GM12878 (cell line): Measurements from ENCODE around the gene GMDS. TPM values are rescaled to one million over a fixed set of nuclear protein-coding genes. Genes with fewer than 3 reads are reported as not detected.

Source experiments
- ATAC-seq: fragments of 200-7000 bp; cut with Tn5 transposase; 3 replicates; pipeline ENCODE4 v1.9.1; 2020; ENCODE audit warnings: mild to moderate bottlenecking, moderate library complexity
- BruUV-seq: library from RNA; stranded (reverse); fragments of 400-500 nt; replicated peaks from 2 replicates; lab custom pipeline; 2021; lab: Mats Ljungman, UMichigan
- CTCF ChIA-PET: fragments of 300-600 bp; sonication (Branson Sonifier 250); formaldehyde crosslinking; extraction: SDS; loops from one replicate; lab custom pipeline; 2021; ENCODE audit warnings: inconsistent platforms; lab: Yijun Ruan, JAX
- POLR2A ChIA-PET: fragments of 350-600 bp; formaldehyde crosslinking; extraction: SDS; loops from one replicate; lab custom pipeline; 2021; ENCODE audit warnings: inconsistent platforms; lab: Charles Lee
- RAD21 ChIA-PET: fragments of 300-600 bp; sonication (Branson Sonifier 250); formaldehyde crosslinking; loops from one replicate; lab custom pipeline; 2023; ENCODE audit warnings: antibody characterized with exemption; ENCODE audit not compliant: unreplicated experiment; lab: Charles Lee
- SMC1A ChIA-PET: fragments of 300-600 bp; sonication (Branson Sonifier 250); formaldehyde crosslinking; loops from one replicate; lab custom pipeline; 2023; ENCODE audit not compliant: unreplicated experiment, uncharacterized antibody; lab: Charles Lee
- DNase-seq: peaks from one replicate; pipeline ENCODE4 v3.0.0-alpha.2; 2011; ENCODE audit warnings: low read depth, low spot score
- FAIRE-seq: peaks from 3 replicates; lab custom pipeline; 2011; peaks lifted over from hg19 to GRCh38; lab: Jason Lieb, UNC
- H2AFZ ChIP-seq: 2 replicates; pipeline ENCODE4 v1.6.0; 2011; ENCODE audit warnings: low read depth, low read length, control low read depth; ENCODE audit not compliant: control insufficient read depth
- H3K27ac ChIP-seq: 2 replicates; pipeline ENCODE4 v1.5.1; 2011; ENCODE audit warnings: control low read depth; ENCODE audit not compliant: control insufficient read depth, insufficient read depth
- H3K27me3 ChIP-seq, 2 experiments: replicated peaks in 1 of 2; 2 replicates each; pipeline versions ENCODE4 v1.6.0 to v1.6.1; 2011; ENCODE audit warnings: low read length in 1 of 2; ENCODE audit not compliant: control insufficient read depth in 2 of 2, insufficient read depth in 2 of 2
- H3K36me3 ChIP-seq, 2 experiments: 2 replicates each; pipeline ENCODE4 v1.5.1; 2011; ENCODE audit warnings: low read length in 1 of 2; ENCODE audit not compliant: control insufficient read depth in 2 of 2, insufficient read depth in 2 of 2
- H3K4me1 ChIP-seq: 2 replicates; pipeline ENCODE4 v1.6.1; 2011; ENCODE audit warnings: mild to moderate bottlenecking, low read length, moderate library complexity, mixed read lengths; ENCODE audit not compliant: control insufficient read depth, insufficient read depth
- H3K4me2 ChIP-seq: 2 replicates; pipeline ENCODE4 v1.6.0; 2011; ENCODE audit warnings: control low read depth; ENCODE audit not compliant: control insufficient read depth, insufficient read depth
- H3K4me3 ChIP-seq: fragments of 200-600 bp; sonication (generic); 2 replicates; pipeline ENCODE4 v1.5.1; 2016
- H3K79me2 ChIP-seq: 2 replicates; pipeline ENCODE4 v1.6.0; 2011; ENCODE audit warnings: low read length; ENCODE audit not compliant: control insufficient read depth, insufficient read depth
- H3K9ac ChIP-seq: 2 replicates; pipeline ENCODE4 v1.8.0; 2011; ENCODE audit warnings: low read length, control low read depth, mixed read lengths; ENCODE audit not compliant: control insufficient read depth, insufficient read depth
- H3K9me3 ChIP-seq: replicated peaks from 3 replicates; pipeline ENCODE4 v1.5.1; 2011; ENCODE audit warnings: mild to moderate bottlenecking, low read length; ENCODE audit not compliant: control insufficient read depth, insufficient read depth
- H4K20me1 ChIP-seq: 2 replicates; pipeline ENCODE4 v1.6.0; 2011; ENCODE audit not compliant: control insufficient read depth, insufficient read depth
- CBFB ChIP-seq: IDR thresholded peaks from 2 replicates; pipeline ENCODE4 v1.6.1; 2016; ENCODE audit warnings: antibody characterized with exemption, low read depth
- RFX5 ChIP-seq: IDR thresholded peaks from 2 replicates; pipeline ENCODE4 v1.6.1; 2011; ENCODE audit warnings: low read depth, low read length, improper control_type of control experiment
- SREBF1 ChIP-seq: IDR thresholded peaks from 2 replicates; pipeline ENCODE4 v1.6.1; 2012; ENCODE audit warnings: mild to moderate bottlenecking, low read length
- TCF3 ChIP-seq: IDR thresholded peaks from 2 replicates; pipeline ENCODE4 v1.6.1; 2012; ENCODE audit warnings: low read depth, mild to moderate bottlenecking, low read length, borderline replicate concordance; ENCODE audit not compliant: insufficient read depth
- WGBS: methylation state at CpG from one replicate; pipeline ENCODE4 v1.1.6; 2016; ENCODE audit warnings: low lambda C conversion rate; ENCODE audit not compliant: insufficient replicate concordance, insufficient coverage; ENCODE audit errors: missing lambda C conversion rate; 5-methylcytosine and 5-hydroxymethylcytosine counted together
- in situ Hi-C: fragments of 300-500 bp; cut with MboI; formaldehyde crosslinking; loops from 9 replicates; pipeline ENCODE4 v1.14.3; 2018; ENCODE audit warnings: mixed read lengths
- intact Hi-C: fragments of 100-400 bp; cut with micrococcal nuclease; formaldehyde crosslinking; loops from one replicate; pipeline ENCODE4 v1.14.2; 2022; ENCODE audit not compliant: unreplicated experiment
- polyA plus RNA-seq, 11 experiments: library from polyadenylated mRNA; depleted of rRNA in 4 of 11; unstranded in 6 of 11; stranded (reverse) in 5 of 11; fragments of >200 nt; fragmentation: Nextera tagmentation in 4 of 11; fragmentation: Illumina TruSeq in 1 of 11; extraction: Ambion mirVana in 4 of 11; extraction: Trizol in 1 of 11; gene quantifications; 1 replicate in 1 of 11; 2 replicates in 10 of 11; pipeline versions ENCODE4 v1.2.1 to v1.2.3, GENCODE V29; 2011 to 2016; ENCODE audit warnings: inconsistent platforms in 2 of 11, missing spikeins in 2 of 11, low read depth in 1 of 11
- total RNA-seq, 4 experiments: library from RNA; depleted of rRNA in 3 of 4; stranded (reverse); fragments of >200 nt in 3 of 4; fragmentation: Illumina TruSeq in 1 of 4; extraction: Trizol in 1 of 4; gene quantifications; 2 replicates each; pipeline versions ENCODE4 v1.2.1 to v1.2.3, GENCODE V29; 2013 to 2021
- TF ChIP-seq, protein P1 (sequence below), 3 experiments: IDR thresholded peaks in 2 of 3; conservative IDR thresholded peaks in 1 of 3; 2 replicates each; pipeline ENCODE4 v1.5.1; 2011; ENCODE audit warnings: low read depth in 3 of 3, low read length in 3 of 3, mild to moderate bottlenecking in 3 of 3, control low read depth in 2 of 3, moderate library complexity in 2 of 3, inconsistent platforms in 1 of 3, mixed read lengths in 1 of 3; ENCODE audit not compliant: control insufficient read depth in 2 of 3, insufficient read depth in 1 of 3; ENCODE audit errors: extremely low read depth in 1 of 3
- TF ChIP-seq, protein P2 (sequence below): fragments of 450-650 bp; IDR thresholded peaks from 2 replicates; pipeline ENCODE4 v1.6.1; 2017; ENCODE audit warnings: mild to moderate bottlenecking

The GMDS gene
- total and polyA plus RNA-seq, 10 of the 15 experiments (the other 5 are each of a cell fraction or from before 2014, with no cell fraction given) = 0.61 to 53.8 (median 29.3) TPM

- H4K20me1 ChIP-seq = no peaks in the 10 kb centered on the region
These were observed 566.2 kb downstream of the GMDS start for GRCh38 chr6:1679031-1679687.

More at GRCh38 chr6:1679031-1679687, 566.2 kb downstream of the GMDS start:
- H3K27ac ChIP-seq = no peak overlapping the region
- in situ Hi-C loops (no loop called here), intact Hi-C loops (no loop called here)
- no peaks in the 10 kb centered on the region for H3K27me3 ChIP-seq
- SMC1A ChIA-PET = no interaction called here
- no peak overlapping the region for H3K4me2 ChIP-seq
- BruUV-seq = no TSS peak
- no peak overlapping the region for H3K9ac ChIP-seq
- FAIRE-seq = no peak
- WGBS = 90% methylated on average over 13 of the region's 13 CpGs
- H3K36me3 ChIP-seq = no peaks in the 10 kb centered on the region
- no peak overlapping the region for H2AFZ ChIP-seq
- H3K9me3 ChIP-seq = no peaks in the 10 kb centered on the region
- no peak for TF ChIP-seq TCF3
- TF ChIP-seq, protein P1, sequence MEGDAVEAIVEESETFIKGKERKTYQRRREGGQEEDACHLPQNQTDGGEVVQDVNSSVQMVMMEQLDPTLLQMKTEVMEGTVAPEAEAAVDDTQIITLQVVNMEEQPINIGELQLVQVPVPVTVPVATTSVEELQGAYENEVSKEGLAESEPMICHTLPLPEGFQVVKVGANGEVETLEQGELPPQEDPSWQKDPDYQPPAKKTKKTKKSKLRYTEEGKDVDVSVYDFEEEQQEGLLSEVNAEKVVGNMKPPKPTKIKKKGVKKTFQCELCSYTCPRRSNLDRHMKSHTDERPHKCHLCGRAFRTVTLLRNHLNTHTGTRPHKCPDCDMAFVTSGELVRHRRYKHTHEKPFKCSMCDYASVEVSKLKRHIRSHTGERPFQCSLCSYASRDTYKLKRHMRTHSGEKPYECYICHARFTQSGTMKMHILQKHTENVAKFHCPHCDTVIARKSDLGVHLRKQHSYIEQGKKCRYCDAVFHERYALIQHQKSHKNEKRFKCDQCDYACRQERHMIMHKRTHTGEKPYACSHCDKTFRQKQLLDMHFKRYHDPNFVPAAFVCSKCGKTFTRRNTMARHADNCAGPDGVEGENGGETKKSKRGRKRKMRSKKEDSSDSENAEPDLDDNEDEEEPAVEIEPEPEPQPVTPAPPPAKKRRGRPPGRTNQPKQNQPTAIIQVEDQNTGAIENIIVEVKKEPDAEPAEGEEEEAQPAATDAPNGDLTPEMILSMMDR (IDR thresholded peaks at IDR 0.05 in 2 of 3, conservative IDR thresholded peaks at IDR 0.05 in 1 of 3; ENCODE audit: control insufficient read depth in 2 of 3, extremely low read depth in 1 of 3, insufficient read depth in 1 of 3, low read depth in 3 of 3, low read length in 3 of 3) = no peak
- no peak for TF ChIP-seq CBFB
- TF ChIP-seq RFX5 = no peak
- no peak for TF ChIP-seq SREBF1
- TF ChIP-seq, protein P2, sequence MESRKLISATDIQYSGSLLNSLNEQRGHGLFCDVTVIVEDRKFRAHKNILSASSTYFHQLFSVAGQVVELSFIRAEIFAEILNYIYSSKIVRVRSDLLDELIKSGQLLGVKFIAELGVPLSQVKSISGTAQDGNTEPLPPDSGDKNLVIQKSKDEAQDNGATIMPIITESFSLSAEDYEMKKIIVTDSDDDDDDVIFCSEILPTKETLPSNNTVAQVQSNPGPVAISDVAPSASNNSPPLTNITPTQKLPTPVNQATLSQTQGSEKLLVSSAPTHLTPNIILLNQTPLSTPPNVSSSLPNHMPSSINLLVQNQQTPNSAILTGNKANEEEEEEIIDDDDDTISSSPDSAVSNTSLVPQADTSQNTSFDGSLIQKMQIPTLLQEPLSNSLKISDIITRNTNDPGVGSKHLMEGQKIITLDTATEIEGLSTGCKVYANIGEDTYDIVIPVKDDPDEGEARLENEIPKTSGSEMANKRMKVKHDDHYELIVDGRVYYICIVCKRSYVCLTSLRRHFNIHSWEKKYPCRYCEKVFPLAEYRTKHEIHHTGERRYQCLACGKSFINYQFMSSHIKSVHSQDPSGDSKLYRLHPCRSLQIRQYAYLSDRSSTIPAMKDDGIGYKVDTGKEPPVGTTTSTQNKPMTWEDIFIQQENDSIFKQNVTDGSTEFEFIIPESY = no peak
- no peak for DNase-seq
- CTCF ChIA-PET = no interaction called here
- H3K4me3 ChIP-seq = no peak overlapping the region
- RAD21 ChIA-PET = no interaction called here
- H3K4me1 ChIP-seq = no peaks in the 10 kb centered on the region
- no peak for ATAC-seq
- POLR2A ChIA-PET = no interaction called here
- H3K79me2 ChIP-seq = no peaks in the 10 kb centered on the region
